ENCODE data around the gene CD300C. TPM values are rescaled to one million over a fixed set of nuclear protein-coding genes. Genes with fewer than 3 reads are reported as not detected.

CD300C gene
- total and polyA plus RNA-seq, 10 of the 15 experiments (the other 5 are each of a cell fraction or from before 2014, with no cell fraction given): 0.12 to 0.38 (median 0.23) TPM; not detected in 3

- TF ChIP-seq, protein P1, sequence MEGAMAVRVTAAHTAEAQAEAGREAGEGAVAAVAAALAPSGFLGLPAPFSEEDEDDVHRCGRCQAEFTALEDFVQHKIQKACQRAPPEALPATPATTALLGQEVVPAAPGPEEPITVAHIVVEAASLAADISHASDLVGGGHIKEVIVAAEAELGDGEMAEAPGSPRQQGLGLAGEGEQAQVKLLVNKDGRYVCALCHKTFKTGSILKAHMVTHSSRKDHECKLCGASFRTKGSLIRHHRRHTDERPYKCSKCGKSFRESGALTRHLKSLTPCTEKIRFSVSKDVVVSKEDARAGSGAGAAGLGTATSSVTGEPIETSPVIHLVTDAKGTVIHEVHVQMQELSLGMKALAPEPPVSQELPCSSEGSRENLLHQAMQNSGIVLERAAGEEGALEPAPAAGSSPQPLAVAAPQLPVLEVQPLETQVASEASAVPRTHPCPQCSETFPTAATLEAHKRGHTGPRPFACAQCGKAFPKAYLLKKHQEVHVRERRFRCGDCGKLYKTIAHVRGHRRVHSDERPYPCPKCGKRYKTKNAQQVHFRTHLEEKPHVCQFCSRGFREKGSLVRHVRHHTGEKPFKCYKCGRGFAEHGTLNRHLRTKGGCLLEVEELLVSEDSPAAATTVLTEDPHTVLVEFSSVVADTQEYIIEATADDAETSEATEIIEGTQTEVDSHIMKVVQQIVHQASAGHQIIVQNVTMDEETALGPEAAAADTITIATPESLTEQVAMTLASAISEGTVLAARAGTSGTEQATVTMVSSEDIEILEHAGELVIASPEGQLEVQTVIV (IDR thresholded peaks at IDR 0.05; ENCODE audit: borderline replicate concordance, partially characterized antibody): no peak
- TF ChIP-seq, protein P2, sequence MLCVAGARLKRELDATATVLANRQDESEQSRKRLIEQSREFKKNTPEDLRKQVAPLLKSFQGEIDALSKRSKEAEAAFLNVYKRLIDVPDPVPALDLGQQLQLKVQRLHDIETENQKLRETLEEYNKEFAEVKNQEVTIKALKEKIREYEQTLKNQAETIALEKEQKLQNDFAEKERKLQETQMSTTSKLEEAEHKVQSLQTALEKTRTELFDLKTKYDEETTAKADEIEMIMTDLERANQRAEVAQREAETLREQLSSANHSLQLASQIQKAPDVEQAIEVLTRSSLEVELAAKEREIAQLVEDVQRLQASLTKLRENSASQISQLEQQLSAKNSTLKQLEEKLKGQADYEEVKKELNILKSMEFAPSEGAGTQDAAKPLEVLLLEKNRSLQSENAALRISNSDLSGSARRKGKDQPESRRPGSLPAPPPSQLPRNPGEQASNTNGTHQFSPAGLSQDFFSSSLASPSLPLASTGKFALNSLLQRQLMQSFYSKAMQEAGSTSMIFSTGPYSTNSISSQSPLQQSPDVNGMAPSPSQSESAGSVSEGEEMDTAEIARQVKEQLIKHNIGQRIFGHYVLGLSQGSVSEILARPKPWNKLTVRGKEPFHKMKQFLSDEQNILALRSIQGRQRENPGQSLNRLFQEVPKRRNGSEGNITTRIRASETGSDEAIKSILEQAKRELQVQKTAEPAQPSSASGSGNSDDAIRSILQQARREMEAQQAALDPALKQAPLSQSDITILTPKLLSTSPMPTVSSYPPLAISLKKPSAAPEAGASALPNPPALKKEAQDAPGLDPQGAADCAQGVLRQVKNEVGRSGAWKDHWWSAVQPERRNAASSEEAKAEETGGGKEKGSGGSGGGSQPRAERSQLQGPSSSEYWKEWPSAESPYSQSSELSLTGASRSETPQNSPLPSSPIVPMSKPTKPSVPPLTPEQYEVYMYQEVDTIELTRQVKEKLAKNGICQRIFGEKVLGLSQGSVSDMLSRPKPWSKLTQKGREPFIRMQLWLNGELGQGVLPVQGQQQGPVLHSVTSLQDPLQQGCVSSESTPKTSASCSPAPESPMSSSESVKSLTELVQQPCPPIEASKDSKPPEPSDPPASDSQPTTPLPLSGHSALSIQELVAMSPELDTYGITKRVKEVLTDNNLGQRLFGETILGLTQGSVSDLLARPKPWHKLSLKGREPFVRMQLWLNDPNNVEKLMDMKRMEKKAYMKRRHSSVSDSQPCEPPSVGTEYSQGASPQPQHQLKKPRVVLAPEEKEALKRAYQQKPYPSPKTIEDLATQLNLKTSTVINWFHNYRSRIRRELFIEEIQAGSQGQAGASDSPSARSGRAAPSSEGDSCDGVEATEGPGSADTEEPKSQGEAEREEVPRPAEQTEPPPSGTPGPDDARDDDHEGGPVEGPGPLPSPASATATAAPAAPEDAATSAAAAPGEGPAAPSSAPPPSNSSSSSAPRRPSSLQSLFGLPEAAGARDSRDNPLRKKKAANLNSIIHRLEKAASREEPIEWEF (IDR thresholded peaks at IDR 0.05; ENCODE audit: insufficient replicate concordance, low read depth, low read length): no peak
- TF ChIP-seq ELK1 (IDR thresholded peaks at IDR 0.05; ENCODE audit: low read depth, low read length) (no peak), RELB (IDR thresholded peaks at IDR 0.05; ENCODE audit: low read depth) (peak; percentile 58; the same call in 1 of the 2 replicates), ZNF687 (IDR thresholded peaks at IDR 0.05) (no peak), BACH1 (IDR thresholded peaks at IDR 0.05; ENCODE audit: borderline replicate concordance) (no peak), GABPA (IDR thresholded peaks at IDR 0.05; ENCODE audit: low read depth) (no peak), HDAC2 (IDR thresholded peaks at IDR 0.05) (no peak), CEBPB (IDR thresholded peaks at IDR 0.05; ENCODE audit: borderline replicate concordance in 1 of 2, low read depth in 2 of 2, low read length in 2 of 2) (no peak), POLR2AphosphoS2 (IDR thresholded peaks at IDR 0.05; ENCODE audit: low read depth, low read length) (no peak), STAT1 (conservative IDR thresholded peaks at IDR 0.05) (no peak)
Measured at GRCh38 chr17:74512624-74513091, 33.3 kb downstream of the CD300C start (continued).

All from GM12878 (cell line).